Heart left ventricle (tissue), 16 donors: Measurements from ENCODE around the gene PLCG2. TPM values are rescaled to one million over a fixed set of nuclear protein-coding genes. Genes with fewer than 3 reads are reported as not detected.

Experiments
- ATAC-seq, 4 donors: fragments of 200-7000 bp; cut with Tn5 transposase; one replicate each; pipeline ENCODE4 v1.9.1; 2020 to 2022; ENCODE audit warnings: moderate library complexity in 4 of 4, mild to moderate bottlenecking in 3 of 4, moderate number of reproducible peaks in 1 of 4
- DNase-seq, 5 donors: peaks; one replicate each; pipeline ENCODE4 v3.0.0-alpha.2; 2020
- H3K27ac ChIP-seq, 12 donors: fragments of 200-600 bp; sonication (generic) in 4 of 12; one replicate each; pipeline versions ENCODE4 v1.5.0 to v1.8.0; 2016 to 2022; ENCODE audit warnings: mild to moderate bottlenecking in 2 of 12
- H3K27me3 ChIP-seq, 9 donors: fragments of 200-600 bp; sonication (generic) in 2 of 9; one replicate each; pipeline versions ENCODE4 v1.5.1 to v1.8.0; 2016 to 2022; ENCODE audit warnings: mild to moderate bottlenecking in 3 of 9
- H3K36me3 ChIP-seq, 9 donors: fragments of 200-600 bp; sonication (generic) in 2 of 9; one replicate each; pipeline versions ENCODE4 v1.5.0 to v1.8.0; 2018 to 2022; ENCODE audit warnings: mild to moderate bottlenecking in 2 of 9
- H3K4me1 ChIP-seq, 12 donors: fragments of 200-600 bp; sonication (generic) in 4 of 12; one replicate each; pipeline versions ENCODE4 v1.5.0 to v1.8.0; 2016 to 2022; ENCODE audit warnings: mild to moderate bottlenecking in 3 of 12
- H3K4me3 ChIP-seq, 12 donors: fragments of 200-600 bp; sonication (generic) in 4 of 12; one replicate each; pipeline versions ENCODE4 v1.5.0 to v1.8.0; 2017 to 2022; ENCODE audit warnings: mild to moderate bottlenecking in 9 of 12, moderate library complexity in 4 of 12
- H3K9me3 ChIP-seq, 12 donors: fragments of 200-600 bp; sonication (generic) in 4 of 12; one replicate each; pipeline versions ENCODE4 v1.5.0 to v1.8.0; 2016 to 2022; ENCODE audit warnings: mild to moderate bottlenecking in 1 of 12
- CTCF ChIP-seq, 12 donors: fragments of 200-600 bp; sonication (generic) in 4 of 12; IDR thresholded peaks; one replicate each; pipeline versions ENCODE4 v1.5.0 to v1.8.0; 2018 to 2022; ENCODE audit warnings: antibody characterized with exemption in 12 of 12, mild to moderate bottlenecking in 5 of 12
- POLR2A ChIP-seq, 2 donors: fragments of 450-650 bp; IDR thresholded peaks; one replicate each; pipeline ENCODE4 v1.6.1; 2017; ENCODE audit warnings: antibody characterized with exemption in 2 of 2, mild to moderate bottlenecking in 2 of 2, moderate library complexity in 2 of 2
- WGBS, 4 donors: extraction: QIAGEN DNeasy Blood & Tissue Kit in 2 of 4; methylation state at CpG; one replicate each; pipeline versions ENCODE4 v1.1.5 to v1.1.7; 2013 to 2018; 5-methylcytosine and 5-hydroxymethylcytosine counted together
- intact Hi-C, 10 donors: fragments of 100-400 bp; cut with DNase I; formaldehyde crosslinking; loops; one replicate each; pipeline versions ENCODE4 v1.11.1 to v1.14.2; 2022
- polyA plus RNA-seq, 2 donors: library from polyadenylated mRNA; stranded (reverse); fragments of 200-250 nt; gene quantifications; one replicate each; pipeline ENCODE4 v1.2.3, GENCODE V29; 2013
- total RNA-seq, 9 donors: library from RNA; depleted of rRNA in 2 of 9; stranded (reverse); fragments of >200 nt in 2 of 9; fragmentation: NEBNext Ultra II Directional in 3 of 9; extraction: Animal tissue kit (Norgen Biotek cat#: 25700) in 3 of 9; gene quantifications; one replicate each; pipeline versions ENCODE4 v1.1.0 to v1.2.4, GENCODE V29; 2016 to 2023
- donor health status: ischemic (EF 13 %, LVEDD 7.1; RV severe dilation, severe dysfunction).
- donor health status: healthy with polysubstance abuse.
- donor health status: DM: no; HTN: yes; CAD: no.
- donor health status: DM: no; HTN: no; CAD: no.
- donor health status: ischemic (EF 25% LVEDD 6.9; RV normal size, moderate dysfunction).
- donor health status: ischemic (EF 25% LVEDD 5.7; RV mildly dilated, moderate dysfunction).
- donor health status: healthy.
- donor health status: DM: yes; HTN: yes; CAD: no.
- donor health status: ischemic (EF 35%, LVEDD 5.7; RV mildly dilated, moderate dysfunction).
- donor health status: nonischemic (EF 11% LVEDD 7.7; RV severe dilation, severe dysfunction).
- donor health status: DM: yes; HTN: yes; CAD: no.
- donor health status: PGD.
- donor health status: ischemic (EF 29% LVEDD 5.4; RV normal size, mild dysfunction).
- donor health status: nonischemic (EF 23%, LVEDD 6.1; RV moderate dilation, normal function).

The PLCG2 gene
- total and polyA plus RNA-seq, 11 donors: 2.0 to 35.4 (median 4.7) TPM

DNA sequence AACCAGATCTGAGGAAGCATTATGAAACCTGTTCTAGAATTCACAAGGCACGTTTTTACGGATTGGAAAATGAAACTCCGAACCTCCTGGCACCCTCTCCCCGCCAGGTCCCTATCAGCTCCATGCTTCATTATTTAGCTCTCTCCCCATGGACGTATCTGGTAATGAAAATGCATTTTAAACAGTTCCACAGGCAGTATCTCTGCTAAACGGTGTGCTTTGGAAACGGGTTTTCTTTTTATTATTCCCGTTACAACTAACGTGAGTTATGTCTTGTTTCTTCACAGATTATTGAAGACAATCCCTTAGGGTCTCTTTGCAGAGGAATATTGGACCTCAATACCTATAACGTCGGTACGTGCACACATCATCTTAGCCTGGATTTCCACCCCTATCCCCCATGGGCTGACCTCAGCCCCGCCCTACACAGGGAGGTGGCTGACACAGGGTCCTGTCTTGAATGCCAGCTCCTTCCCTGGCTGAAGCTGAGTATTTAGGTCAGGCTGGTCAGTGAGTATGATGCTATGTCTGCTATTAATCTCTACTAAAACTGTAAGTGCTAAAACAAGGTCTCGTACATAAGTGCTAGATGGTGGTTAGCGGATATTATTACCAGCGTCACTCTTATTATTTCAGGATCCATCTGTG, 149.3 kb downstream of the PLCG2 start:
- no peak overlapping the region for H3K4me3 ChIP-seq
- no peak overlapping the region for H3K27ac ChIP-seq
- intact Hi-C loops: no loop called here
- WGBS, 4 donors: 89 to 92% (median 91%) methylated on average over 16 of the region's 16 CpGs
- no peaks in the 10 kb centered on the region for H3K27me3 ChIP-seq
- no peak for ATAC-seq
- TF ChIP-seq CTCF (IDR thresholded peaks at IDR 0.05) (no peak), POLR2A (IDR thresholded peaks at IDR 0.05) (no peak)
- H3K4me1 ChIP-seq: no peaks in the 10 kb centered on the region
- no peak for DNase-seq
- H3K9me3 ChIP-seq: no peaks in the 10 kb centered on the region
- H3K36me3 ChIP-seq: peaks cover 0 to 61% (median 0%) of the 10 kb centered on the region in 9 donors

GRCh38 chr16:81928975-81929374, 149.9 kb downstream of the PLCG2 start:
- no peaks in the 10 kb centered on the region for H3K4me1 ChIP-seq
- peaks cover 0 to 61% (median 0%) of the 10 kb centered on the region in 9 donors for H3K36me3 ChIP-seq
- TF ChIP-seq POLR2A (IDR thresholded peaks at IDR 0.05) (no peak), CTCF (IDR thresholded peaks at IDR 0.05) (no peak)
- WGBS, 4 donors: 58 to 77% (median 63%) methylated on average over 7 to 8 of the region's 8 CpGs
- H3K9me3 ChIP-seq: no peaks in the 10 kb centered on the region
- no peak for DNase-seq
- no peak overlapping the region for H3K4me3 ChIP-seq
- H3K27ac ChIP-seq: no peak overlapping the region
- ATAC-seq: no peak
- no peaks in the 10 kb centered on the region for H3K27me3 ChIP-seq
- intact Hi-C loops: no loop called here

DNA sequence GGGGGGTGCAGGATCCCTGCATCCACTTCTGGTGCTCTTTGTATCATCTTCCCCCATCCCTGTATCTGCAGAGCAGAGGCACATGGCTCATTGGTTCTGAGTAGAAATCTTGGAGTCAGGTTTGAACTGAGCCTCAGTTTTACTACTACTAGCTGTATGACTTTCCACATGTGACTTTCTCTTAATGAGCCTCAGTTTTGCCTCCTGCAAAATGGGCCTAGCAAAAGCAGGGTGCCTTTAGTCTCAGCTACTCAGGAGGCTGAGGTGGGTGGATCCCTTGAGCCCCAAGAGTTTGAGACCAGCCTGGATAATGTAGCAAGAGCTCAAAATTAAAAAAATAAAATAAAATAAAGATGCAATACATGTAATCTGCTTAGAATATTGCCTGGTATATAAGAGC, 150.8 kb downstream of the PLCG2 start:
- H3K4me1 ChIP-seq: no peaks in the 10 kb centered on the region
- no peak overlapping the region for H3K27ac ChIP-seq
- peaks cover 0 to 66% (median 0%) of the 10 kb centered on the region in 9 donors for H3K36me3 ChIP-seq
- intact Hi-C loops: loop anchor here in 1 of 10 donors (10.0 kb wide), 1 partner anchor 135 kb away; no protein-coding TSS in a partner anchor
- H3K4me3 ChIP-seq: no peak overlapping the region
- no peak for ATAC-seq
- no peaks in the 10 kb centered on the region for H3K9me3 ChIP-seq
- no peaks in the 10 kb centered on the region for H3K27me3 ChIP-seq
- TF ChIP-seq CTCF (IDR thresholded peaks at IDR 0.05) (no peak), POLR2A (IDR thresholded peaks at IDR 0.05) (no peak)
- no peak for DNase-seq

GRCh38 chr16:81931927-81932326, 152.8 kb downstream of the PLCG2 start:
- intact Hi-C loops: loop anchor here in 1 of 10 donors (10.0 kb wide), 1 partner anchor 133 kb away; no protein-coding TSS in a partner anchor
- no peak for TF ChIP-seq POLR2A (IDR thresholded peaks at IDR 0.05)
- H3K4me1 ChIP-seq: no peaks in the 10 kb centered on the region
- H3K36me3 ChIP-seq: peaks cover 0 to 87% (median 3%) of the 10 kb centered on the region in 9 donors
- no peaks in the 10 kb centered on the region for H3K27me3 ChIP-seq
- ATAC-seq (no peak), DNase-seq (no peak)
- no peak overlapping the region for H3K27ac ChIP-seq
- WGBS, 4 donors: 88 to 91% (median 90%) methylated on average over 5 of the region's 5 CpGs
- no peaks in the 10 kb centered on the region for H3K9me3 ChIP-seq
- H3K4me3 ChIP-seq: no peak overlapping the region
